GM19438 (cell line): Measurements from ENCODE around the gene LRRC1.
A peak's percentile ranks its signal among the peaks of the same experiment; 100 is the strongest.

Experiments used
- ATAC-seq: cut with Tn5 transposase; IDR thresholded peaks from one replicate; pipeline ENCODE4 v1.9.1; 2021; ENCODE audit warnings: low read depth; ENCODE audit not compliant: unreplicated experiment

LRRC1 gene

GRCh38 chr6:53918854-53919510 is 124.2 kb downstream of the LRRC1 start:
- ATAC-seq = no peak

- no peak for ATAC-seq
Measured at GRCh38 chr6:53919881-53920360, 125.1 kb downstream of the LRRC1 start.

- ATAC-seq = no peak
Measured at GRCh38 chr6:53920881-53921280, 126.1 kb downstream of the LRRC1 start.

GRCh38 chr6:53921639-53922038 is 126.8 kb downstream of the LRRC1 start:
- ATAC-seq = no peak

- ATAC-seq = no peak
Measured at GRCh38 chr6:53922539-53922981, 127.8 kb downstream of the LRRC1 start.

- ATAC-seq = peak; percentile 60
Measured at GRCh38 chr6:53924277-53924676, 129.5 kb downstream of the LRRC1 start.

- ATAC-seq = no peak
Measured at GRCh38 chr6:53924821-53925422, 130.1 kb downstream of the LRRC1 start.

- ATAC-seq = no peak
Measured at GRCh38 chr6:53925891-53926290, 131.1 kb downstream of the LRRC1 start.

GRCh38 chr6:53926505-53926904 is 131.7 kb downstream of the LRRC1 start:
- no peak for ATAC-seq

- ATAC-seq = no peak
Measured at GRCh38 chr6:53928641-53929040, 133.8 kb downstream of the LRRC1 start.

GRCh38 chr6:53929041-53929820 is 134.4 kb downstream of the LRRC1 start:
- ATAC-seq = no peak

- no peak for ATAC-seq
Measured at GRCh38 chr6:53929821-53930120, 135.0 kb downstream of the LRRC1 start.

- peak; percentile 40 for ATAC-seq
Measured at GRCh38 chr6:53930330-53930729, 135.5 kb downstream of the LRRC1 start.

GRCh38 chr6:53931086-53931485 is 136.3 kb downstream of the LRRC1 start:
- ATAC-seq = no peak

- no peak for ATAC-seq
Measured at GRCh38 chr6:53932516-53932915, 137.7 kb downstream of the LRRC1 start.

GRCh38 chr6:53934023-53934422 is 139.2 kb downstream of the LRRC1 start:
- ATAC-seq = no peak

GRCh38 chr6:53937461-53937860 is 142.7 kb downstream of the LRRC1 start:
- no peak for ATAC-seq

- no peak for ATAC-seq
Measured at GRCh38 chr6:53938810-53939209, 144.0 kb downstream of the LRRC1 start.

GRCh38 chr6:53939830-53940229 is 145.0 kb downstream of the LRRC1 start:
- ATAC-seq = no peak

- ATAC-seq = no peak
Measured at GRCh38 chr6:53943395-53943794, 148.6 kb downstream of the LRRC1 start.

- no peak for ATAC-seq
Measured at GRCh38 chr6:53944091-53944490, 149.3 kb downstream of the LRRC1 start.

- no peak for ATAC-seq
Measured at GRCh38 chr6:53944543-53944942, 149.7 kb downstream of the LRRC1 start.
